ENCODE measurements around the gene SPAG16.

Gene SPAG16

DNA sequence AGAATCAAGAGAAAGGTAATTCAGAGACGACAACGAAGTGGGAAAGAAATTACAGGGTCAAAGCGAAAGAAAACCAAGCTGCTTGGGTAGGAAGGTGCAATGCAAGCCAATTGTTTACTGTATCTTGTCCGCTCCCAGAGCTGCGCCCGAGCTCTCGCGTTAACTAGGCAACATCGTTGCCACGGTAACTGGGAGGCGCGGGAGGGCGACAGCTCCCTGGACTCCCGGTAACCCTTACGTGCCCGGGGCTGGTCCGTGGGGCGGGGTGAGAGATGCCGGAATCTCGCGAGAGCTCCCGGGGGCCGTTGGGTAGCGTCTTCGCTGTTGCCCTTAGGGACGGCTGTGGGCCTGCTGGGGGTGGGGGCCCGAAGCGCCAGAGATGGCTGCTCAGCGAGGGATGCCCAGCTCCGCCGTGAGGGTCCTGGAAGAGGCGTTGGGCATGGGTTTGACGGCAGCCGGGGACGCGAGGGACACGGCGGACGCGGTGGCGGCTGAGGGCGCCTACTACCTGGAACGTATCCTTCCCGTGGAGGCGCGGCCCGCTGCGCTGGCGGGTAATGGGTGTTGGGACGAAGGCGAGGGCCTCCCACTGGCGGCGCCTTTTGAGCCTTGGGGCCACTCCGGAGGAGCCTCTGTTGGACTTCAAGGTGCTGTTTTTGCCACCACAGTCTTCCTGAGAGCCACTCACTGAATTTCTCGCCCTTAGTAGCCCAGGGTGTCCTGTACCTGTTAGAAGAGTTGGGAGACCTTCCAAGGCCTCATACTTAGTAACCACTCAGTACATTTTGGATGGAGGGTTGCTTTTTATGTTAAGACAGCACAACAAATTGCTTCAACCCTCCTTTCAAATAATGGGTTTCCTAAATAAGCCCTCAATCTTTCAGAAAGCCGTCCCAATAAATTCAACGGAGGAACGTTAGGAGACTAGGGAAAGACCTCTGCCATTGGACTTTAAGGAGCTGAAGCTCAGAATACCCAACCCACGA, at the start of gene SPAG16:
Gene SPAG16, plus strand, starts transcription at position 360 of the 986 bp plus-strand sequence.
- Histone ChIP-seq H3K9me3 (ENCODE audit: control insufficient read depth, insufficient read depth, low read depth, low read length) (no peaks in the 10 kb centered on the region), H3K4me3 (ENCODE audit: low read depth, low read length) (peak within 1 kb of the TSS; percentile 68), H3K36me3 (ENCODE audit: control insufficient read depth in 2 of 2, insufficient read depth in 1 of 2, low read length in 2 of 2) (peaks cover 0 to 20% of the 10 kb centered on the region in 2 experiments; a peak in 1 of 3 replicates), H3K27ac (ENCODE audit: extremely low read depth, low read depth, low read length) (peak within 1 kb of the TSS; percentile 35; the same call in 1 of the 2 replicates), H3K4me1 (ENCODE audit: control insufficient read depth, insufficient read depth, low read length) (no peaks in the 10 kb centered on the region)
- CTCF ChIA-PET: interaction anchor here (0.7 to 1.1 kb wide), 3 partner anchors 9 to 83 kb away, joined by 3 to 4 read pairs (median 3); no protein-coding TSS in a partner anchor
- POLR2A ChIA-PET: interaction anchor here (0.7 to 0.9 kb wide), 3 partner anchors 10 to 447 kb away, joined by 3 to 4 read pairs (median 3); no protein-coding TSS in a partner anchor
- TF ChIP-seq ZNF843 (tag by site-specific recombination; IDR thresholded peaks at IDR 0.05) (peak; percentile 49; the same call in 1 of the 2 replicates), KLF1 (tag by site-specific recombination; IDR thresholded peaks at IDR 0.05) (peak; percentile 65), ZNF394 (tag by site-specific recombination; IDR thresholded peaks at IDR 0.05; ENCODE audit: borderline replicate concordance) (peak; percentile 31; the same call in 1 of the 2 replicates), SP3 (tag by site-specific recombination; IDR thresholded peaks at IDR 0.05) (peak; percentile 70), ZNF623 (tag by site-specific recombination; IDR thresholded peaks at IDR 0.05) (no peak), HIC1 (tag by site-specific recombination; IDR thresholded peaks at IDR 0.05) (peak; percentile 45; the same call in 1 of the 2 replicates), YY1 (tag by site-specific recombination; IDR thresholded peaks at IDR 0.05) (peak; percentile 66; the same call in 1 of the 2 replicates), REPIN1 (tag by site-specific recombination; IDR thresholded peaks at IDR 0.05; ENCODE audit: low read depth) (0 out of 2 replicates have a peak, but pooled peaks have one; percentile 63), ZNF776 (tag by site-specific recombination; IDR thresholded peaks at IDR 0.05; ENCODE audit: borderline replicate concordance) (no peak), ZNF670 (tag by site-specific recombination; IDR thresholded peaks at IDR 0.05; ENCODE audit: low read depth) (no peak), ZNF398 (tag by site-specific recombination; IDR thresholded peaks at IDR 0.05) (peak; percentile 18; the same call in 1 of the 2 replicates), ZBTB7A (tag by site-specific recombination; IDR thresholded peaks at IDR 0.05; ENCODE audit: low read depth) (no peak), ZBTB48 (tag by site-specific recombination; IDR thresholded peaks at IDR 0.05) (peak; percentile 99), ZNF335 (tag by site-specific recombination; conservative IDR thresholded peaks at IDR 0.05) (peak; percentile 94), YY2 (tag by site-specific recombination; IDR thresholded peaks at IDR 0.05) (peak; percentile 72), ZNF239 (tag by site-specific recombination; IDR thresholded peaks at IDR 0.05) (no peak), ZSCAN18 (tag by site-specific recombination; IDR thresholded peaks at IDR 0.05) (no peak), ZBTB20 (tag by site-specific recombination; IDR thresholded peaks at IDR 0.05) (no peak), SETDB1 (IDR thresholded peaks at IDR 0.05; ENCODE audit: insufficient read length, low read length) (peak; percentile 32), KLF9 (tag by site-specific recombination; IDR thresholded peaks at IDR 0.05; ENCODE audit: low read depth) (peak; percentile 59; the same call in 1 of the 2 replicates), ZBTB17 (tag by site-specific recombination; IDR thresholded peaks at IDR 0.05) (0 out of 2 replicates have a peak, but pooled peaks have one; percentile 36)
- TF ChIP-seq, protein P1, sequence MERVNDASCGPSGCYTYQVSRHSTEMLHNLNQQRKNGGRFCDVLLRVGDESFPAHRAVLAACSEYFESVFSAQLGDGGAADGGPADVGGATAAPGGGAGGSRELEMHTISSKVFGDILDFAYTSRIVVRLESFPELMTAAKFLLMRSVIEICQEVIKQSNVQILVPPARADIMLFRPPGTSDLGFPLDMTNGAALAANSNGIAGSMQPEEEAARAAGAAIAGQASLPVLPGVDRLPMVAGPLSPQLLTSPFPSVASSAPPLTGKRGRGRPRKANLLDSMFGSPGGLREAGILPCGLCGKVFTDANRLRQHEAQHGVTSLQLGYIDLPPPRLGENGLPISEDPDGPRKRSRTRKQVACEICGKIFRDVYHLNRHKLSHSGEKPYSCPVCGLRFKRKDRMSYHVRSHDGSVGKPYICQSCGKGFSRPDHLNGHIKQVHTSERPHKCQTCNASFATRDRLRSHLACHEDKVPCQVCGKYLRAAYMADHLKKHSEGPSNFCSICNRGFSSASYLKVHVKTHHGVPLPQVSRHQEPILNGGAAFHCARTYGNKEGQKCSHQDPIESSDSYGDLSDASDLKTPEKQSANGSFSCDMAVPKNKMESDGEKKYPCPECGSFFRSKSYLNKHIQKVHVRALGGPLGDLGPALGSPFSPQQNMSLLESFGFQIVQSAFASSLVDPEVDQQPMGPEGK (tag by site-specific recombination; IDR thresholded peaks at IDR 0.05): peak; percentile 98
- TF ChIP-seq, protein P2, sequence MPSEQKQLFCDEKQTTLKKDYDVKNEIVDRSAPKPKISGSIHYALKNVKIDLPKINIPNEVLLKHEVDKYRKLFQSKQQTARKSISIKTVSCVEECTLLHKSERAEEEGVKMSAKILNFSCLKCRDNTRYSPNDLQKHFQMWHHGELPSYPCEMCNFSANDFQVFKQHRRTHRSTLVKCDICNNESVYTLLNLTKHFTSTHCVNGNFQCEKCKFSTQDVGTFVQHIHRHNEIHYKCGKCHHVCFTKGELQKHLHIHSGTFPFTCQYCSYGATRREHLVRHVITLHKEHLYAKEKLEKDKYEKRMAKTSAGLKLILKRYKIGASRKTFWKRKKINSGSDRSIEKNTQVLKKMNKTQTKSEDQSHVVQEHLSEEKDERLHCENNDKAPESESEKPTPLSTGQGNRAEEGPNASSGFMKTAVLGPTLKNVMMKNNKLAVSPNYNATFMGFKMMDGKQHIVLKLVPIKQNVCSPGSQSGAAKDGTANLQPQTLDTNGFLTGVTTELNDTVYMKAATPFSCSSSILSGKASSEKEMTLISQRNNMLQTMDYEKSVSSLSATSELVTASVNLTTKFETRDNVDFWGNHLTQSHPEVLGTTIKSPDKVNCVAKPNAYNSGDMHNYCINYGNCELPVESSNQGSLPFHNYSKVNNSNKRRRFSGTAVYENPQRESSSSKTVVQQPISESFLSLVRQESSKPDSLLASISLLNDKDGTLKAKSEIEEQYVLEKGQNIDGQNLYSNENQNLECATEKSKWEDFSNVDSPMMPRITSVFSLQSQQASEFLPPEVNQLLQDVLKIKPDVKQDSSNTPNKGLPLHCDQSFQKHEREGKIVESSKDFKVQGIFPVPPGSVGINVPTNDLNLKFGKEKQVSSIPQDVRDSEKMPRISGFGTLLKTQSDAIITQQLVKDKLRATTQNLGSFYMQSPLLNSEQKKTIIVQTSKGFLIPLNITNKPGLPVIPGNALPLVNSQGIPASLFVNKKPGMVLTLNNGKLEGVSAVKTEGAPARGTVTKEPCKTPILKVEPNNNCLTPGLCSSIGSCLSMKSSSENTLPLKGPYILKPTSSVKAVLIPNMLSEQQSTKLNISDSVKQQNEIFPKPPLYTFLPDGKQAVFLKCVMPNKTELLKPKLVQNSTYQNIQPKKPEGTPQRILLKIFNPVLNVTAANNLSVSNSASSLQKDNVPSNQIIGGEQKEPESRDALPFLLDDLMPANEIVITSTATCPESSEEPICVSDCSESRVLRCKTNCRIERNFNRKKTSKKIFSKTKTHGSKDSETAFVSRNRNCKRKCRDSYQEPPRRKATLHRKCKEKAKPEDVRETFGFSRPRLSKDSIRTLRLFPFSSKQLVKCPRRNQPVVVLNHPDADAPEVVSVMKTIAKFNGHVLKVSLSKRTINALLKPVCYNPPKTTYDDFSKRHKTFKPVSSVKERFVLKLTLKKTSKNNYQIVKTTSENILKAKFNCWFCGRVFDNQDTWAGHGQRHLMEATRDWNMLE (tag by site-specific recombination; conservative IDR thresholded peaks at IDR 0.05; ENCODE audit: low read depth): peak; percentile 60
